HG03460 (cell line): ENCODE results near the gene SEC31A.
A peak's percentile ranks its signal among the peaks of the same experiment; 100 is the strongest.
"Not testable (repeated sequence)": the region's sequence is repeated elsewhere in the genome, so short reads cannot be mapped to it uniquely, and the experiment has no call there.

Experiments used
- ATAC-seq: cut with Tn5 transposase; IDR thresholded peaks from one replicate; pipeline ENCODE4 v1.9.1; 2021; ENCODE audit not compliant: unreplicated experiment

Gene SEC31A

GRCh38 chr4:82898322-82899243 is 7.6 kb upstream of the SEC31A start:
- ATAC-seq = no peak

- no peak for ATAC-seq
Observed at GRCh38 chr4:82896755-82897154, 5.8 kb upstream of the SEC31A start.

GRCh38 chr4:82893942-82894341 is 3.0 kb upstream of the SEC31A start:
- ATAC-seq = no peak

- no peak for ATAC-seq
Observed at GRCh38 chr4:82892467-82892802, 1.5 kb upstream of the SEC31A start.

GRCh38 chr4:82891707-82892466 is 934 bp upstream of the SEC31A start:
- ATAC-seq = no peak

- peak; percentile 0 for ATAC-seq
Observed at GRCh38 chr4:82890528-82890900, 439 bp downstream of the SEC31A start.

GRCh38 chr4:82889287-82889686 is 1.7 kb downstream of the SEC31A start:
- no peak for ATAC-seq

- ATAC-seq = no peak
Observed at GRCh38 chr4:82886147-82886942, 4.6 kb downstream of the SEC31A start.

- no peak for ATAC-seq
Observed at GRCh38 chr4:82885410-82885809, 5.5 kb downstream of the SEC31A start.

- ATAC-seq = no peak
Observed at GRCh38 chr4:82868572-82868971, 22.4 kb downstream of the SEC31A start.

- ATAC-seq = no peak
Observed at GRCh38 chr4:82866706-82867385, 24.1 kb downstream of the SEC31A start.

GRCh38 chr4:82866033-82866432 is 24.9 kb downstream of the SEC31A start:
- not testable (repeated sequence) for ATAC-seq

GRCh38 chr4:82865592-82865991 is 25.4 kb downstream of the SEC31A start:
- ATAC-seq = no peak

- no peak for ATAC-seq
Observed at GRCh38 chr4:82864336-82864979, 26.5 kb downstream of the SEC31A start.

- ATAC-seq = no peak
Observed at GRCh38 chr4:82861529-82861928, 29.4 kb downstream of the SEC31A start.

- ATAC-seq = not testable (repeated sequence)
Observed at GRCh38 chr4:82860487-82860886, 30.5 kb downstream of the SEC31A start.

GRCh38 chr4:82852751-82853285 is 38.1 kb downstream of the SEC31A start:
- no peak for ATAC-seq

GRCh38 chr4:82851885-82852750 is 38.8 kb downstream of the SEC31A start:
- no peak for ATAC-seq

- ATAC-seq = no peak
Observed at GRCh38 chr4:82851318-82851717, 39.6 kb downstream of the SEC31A start.
